Stimulated activated CD8-positive, alpha-beta memory T cell treated with anti-CD3 and anti-CD28 coated beads, Interleukin-7, amount 100 ng/mL, for 48 hours (primary cell): ENCODE measurements around the gene KCNJ15.

Source experiments
- DNase-seq, 2 donors: peaks; one replicate each; pipeline ENCODE4 v3.0.0-alpha.2; 2020; ENCODE audit warnings: low read depth in 1 of 2; ENCODE audit errors: extremely low read depth in 1 of 2

Gene KCNJ15

DNA sequence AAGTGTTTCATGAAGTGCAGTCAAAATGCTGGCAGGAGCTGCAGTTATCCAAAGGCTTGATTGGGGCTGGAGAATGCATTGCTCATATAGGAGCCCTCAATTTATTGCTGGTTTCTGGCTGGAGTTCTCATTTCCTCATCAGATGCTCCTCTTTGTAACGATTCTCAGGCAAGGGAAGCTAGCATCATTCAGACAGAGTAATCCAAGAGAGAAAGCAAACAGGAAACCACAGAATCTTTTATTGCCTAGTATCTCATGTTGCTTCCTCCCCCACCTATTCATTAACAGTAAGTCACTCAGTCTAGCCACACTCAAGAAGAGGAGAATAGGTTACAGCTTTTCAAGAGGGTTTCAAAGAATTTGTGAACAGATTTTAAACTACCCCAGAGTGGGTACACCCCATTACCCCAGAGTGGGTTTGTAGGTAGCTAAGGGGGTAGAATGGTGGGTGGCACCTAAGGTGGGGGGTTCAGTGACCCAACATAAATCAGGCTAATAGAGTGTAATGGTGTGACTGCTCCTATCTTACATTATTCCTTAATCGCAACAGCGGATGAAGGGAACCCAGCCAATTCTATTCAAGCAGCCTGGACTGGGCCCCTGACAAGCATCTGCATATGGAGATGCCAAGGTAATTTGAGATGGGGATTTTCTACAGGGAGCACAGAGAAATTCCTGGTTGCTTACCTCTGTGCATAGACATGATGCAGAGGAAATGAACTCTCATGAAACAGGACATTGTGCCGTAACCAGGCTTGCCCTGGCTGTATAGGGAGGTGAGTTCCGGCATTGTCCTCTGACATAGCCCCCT lies 67.1 kb downstream of the KCNJ15 start:
- no peak for DNase-seq

DNA sequence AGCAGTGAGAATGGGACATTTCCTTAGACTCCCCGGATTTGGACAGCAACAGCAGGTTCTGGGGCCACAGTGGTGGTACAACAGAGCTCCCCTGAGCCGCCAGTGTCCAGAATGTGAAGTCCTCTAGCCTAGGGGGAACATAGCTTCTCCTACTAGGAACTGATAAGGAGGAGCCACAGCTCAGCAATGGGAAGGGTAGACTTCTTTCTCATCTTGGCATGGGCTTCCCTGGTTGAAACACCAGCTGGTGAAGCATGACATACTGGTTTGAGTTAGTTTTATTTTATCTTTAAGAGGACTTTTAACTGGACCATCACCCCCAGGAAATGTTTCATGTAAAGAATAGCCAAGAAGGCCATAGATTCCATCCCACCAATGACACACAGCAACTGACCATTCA lies 68.4 kb downstream of the KCNJ15 start:
- no peak for DNase-seq

DNA sequence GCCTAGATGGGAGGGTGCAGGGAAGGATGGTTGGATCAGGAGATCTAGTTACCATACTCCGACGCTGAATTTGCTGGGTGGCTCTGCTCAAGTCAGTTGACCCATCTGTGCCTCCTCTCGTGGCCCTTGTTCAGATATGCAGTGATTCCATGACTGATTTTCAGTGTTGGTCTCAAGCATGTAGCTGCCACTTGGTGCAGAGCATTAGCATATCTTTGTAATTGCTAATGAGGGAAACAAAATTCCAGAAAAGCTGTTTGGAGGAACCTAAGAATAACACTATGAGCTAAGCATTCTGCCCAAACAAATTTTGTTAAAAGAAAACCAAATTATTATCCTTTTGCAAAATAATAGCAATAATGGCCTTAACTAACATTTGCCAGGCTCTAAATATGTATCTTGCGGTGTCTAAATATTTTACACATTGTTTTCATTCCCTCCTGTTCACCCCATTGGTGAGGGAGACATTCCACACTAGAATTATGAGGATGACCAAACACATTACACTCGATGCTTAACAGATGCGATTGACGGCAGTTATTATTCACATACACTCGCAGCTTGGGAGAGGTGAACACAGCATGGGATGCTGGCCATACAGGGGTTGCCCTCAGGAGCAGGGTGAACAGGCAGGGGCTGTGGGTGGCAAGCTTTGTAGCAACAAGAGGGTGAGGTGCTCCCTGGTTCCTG lies 69.1 kb downstream of the KCNJ15 start:
- no peak for DNase-seq

DNA sequence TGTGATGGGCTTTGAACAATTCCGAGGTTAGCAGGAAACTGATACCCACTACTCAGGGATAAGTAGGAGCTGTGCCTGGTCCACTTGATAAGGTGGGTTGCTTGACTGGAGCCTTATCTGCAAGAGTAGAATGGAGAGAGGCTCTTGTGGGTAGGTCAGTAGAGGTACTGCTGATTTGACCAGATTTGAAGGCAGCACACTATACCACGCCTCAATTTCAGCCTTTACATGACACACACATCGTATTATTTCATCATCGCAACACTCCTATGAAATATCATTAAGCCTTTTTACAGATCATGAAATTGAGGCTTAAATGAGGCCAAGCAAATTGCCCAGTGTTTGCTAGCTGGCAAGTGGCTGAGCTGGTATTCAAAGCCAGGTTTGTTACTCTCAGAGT lies 69.6 kb downstream of the KCNJ15 start:
- no peak for DNase-seq

DNA sequence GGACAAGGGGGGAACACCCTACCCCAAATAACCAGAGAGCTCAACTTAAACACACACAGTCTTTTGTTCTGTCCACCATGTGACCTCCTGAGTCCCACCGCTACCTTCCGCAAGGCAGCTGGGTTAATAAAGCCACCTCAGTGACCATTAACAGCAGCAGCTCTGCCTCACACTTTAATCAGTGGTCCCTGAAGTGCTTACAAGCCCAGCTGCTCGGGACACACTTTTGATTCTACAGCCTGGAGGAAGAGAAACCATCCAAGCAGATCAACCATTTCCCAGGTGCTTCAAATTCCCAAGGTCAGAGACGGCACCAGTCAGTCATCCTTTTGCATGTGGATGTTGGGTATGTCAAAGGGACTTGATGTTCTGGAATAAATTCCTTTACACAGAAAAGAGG lies 70.1 kb downstream of the KCNJ15 start:
- no peak for DNase-seq

DNA sequence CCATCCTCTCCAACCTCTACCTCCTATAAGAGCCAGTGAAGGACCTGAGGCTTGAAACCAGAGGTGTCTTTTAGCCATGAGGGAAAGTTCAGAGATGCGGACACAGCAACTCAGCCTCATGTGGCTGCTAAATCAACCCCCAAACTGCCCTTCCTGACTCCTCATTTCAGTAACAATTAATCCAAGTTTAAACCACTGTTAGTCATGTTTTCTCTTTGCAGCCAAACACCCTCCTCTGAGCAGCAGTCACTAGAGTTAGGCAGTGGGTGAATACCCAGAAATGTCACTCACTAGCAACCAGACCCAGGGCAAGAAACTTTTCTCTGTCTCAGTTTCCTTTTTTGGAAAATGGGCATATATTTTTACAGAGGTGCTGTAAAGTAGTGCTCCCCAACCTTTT lies 71.2 kb downstream of the KCNJ15 start:
- no peak for DNase-seq

- no peak for DNase-seq
These were observed 72.4 kb downstream of the KCNJ15 start for GRCh38 chr21:38329162-38329561.

- DNase-seq, result no peak
These were observed 73.9 kb downstream of the KCNJ15 start for GRCh38 chr21:38330666-38331065.

DNA sequence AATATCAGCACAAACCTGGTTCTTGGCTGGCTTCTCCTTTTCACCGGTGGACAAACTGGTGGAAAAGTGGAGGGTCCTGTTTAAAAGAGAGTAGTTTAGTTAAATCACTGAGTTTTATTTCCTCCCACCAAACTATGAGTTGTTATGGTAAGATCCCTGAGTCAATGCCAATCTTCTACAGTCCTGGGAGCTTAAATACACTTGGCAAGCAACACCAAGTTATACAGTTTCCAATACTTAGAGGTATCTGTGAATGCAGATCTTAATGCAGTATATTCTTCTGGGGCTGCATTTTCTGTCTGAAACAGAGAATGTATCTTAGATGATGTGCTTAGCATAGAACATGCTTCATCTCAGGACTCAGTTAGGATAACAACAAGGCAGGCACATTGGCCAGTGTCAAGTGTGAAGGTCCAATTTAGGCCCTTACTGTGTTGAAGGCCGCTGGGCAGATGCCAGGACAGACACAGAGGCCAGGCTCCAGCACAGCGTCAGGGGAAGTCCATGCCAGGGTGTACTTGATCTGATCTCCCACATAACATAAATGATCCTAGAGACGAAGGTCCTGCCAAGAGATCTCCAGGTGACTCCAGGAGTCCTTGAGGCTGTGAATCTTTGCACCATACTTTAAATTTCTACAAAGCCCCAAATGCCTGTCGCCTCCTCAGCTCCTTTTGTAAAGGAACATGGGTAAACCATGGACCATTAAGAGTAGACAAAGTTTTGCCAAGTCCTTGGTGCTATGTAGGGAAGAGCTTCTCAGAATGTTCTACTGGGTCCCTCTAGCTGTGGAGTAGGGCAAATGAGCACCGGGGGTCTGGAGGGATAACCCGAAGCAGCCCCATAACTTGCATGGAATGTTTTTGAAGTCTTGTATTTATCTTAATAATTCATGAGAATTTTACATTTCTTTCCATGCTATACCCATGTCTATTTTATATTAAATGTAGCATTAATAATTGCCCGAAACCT lies 76.8 kb downstream of the KCNJ15 start:
- DNase-seq, result no peak

DNA sequence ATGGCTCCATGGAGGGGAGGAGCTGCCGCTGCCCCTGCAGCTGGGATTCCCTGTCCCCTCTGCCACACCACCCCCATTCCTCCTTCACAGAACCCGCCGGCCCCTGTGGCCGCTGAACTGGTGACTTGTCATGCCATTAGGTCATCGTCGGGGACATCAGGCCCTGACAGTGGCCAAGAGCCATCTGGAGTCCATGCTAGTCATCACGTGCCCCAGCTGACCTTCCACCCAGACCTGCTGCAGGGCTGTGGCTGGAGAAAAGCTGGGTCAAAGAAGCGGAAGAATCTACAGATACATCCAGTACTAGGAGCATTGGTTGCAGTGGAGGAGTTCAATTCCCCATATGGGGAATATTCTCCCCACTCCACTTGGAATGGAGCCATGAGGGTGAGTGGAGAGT lies 78.1 kb downstream of the KCNJ15 start:
- no peak for DNase-seq

GRCh38 chr21:38337793-38338192 lies 81.0 kb downstream of the KCNJ15 start:
- DNase-seq, result no peak

- DNase-seq, result no peak
These were observed 83.3 kb downstream of the KCNJ15 start for GRCh38 chr21:38340131-38340530.

- no peak for DNase-seq
These were observed 84.8 kb downstream of the KCNJ15 start for GRCh38 chr21:38341546-38342012.

GRCh38 chr21:38342739-38343138 lies 85.9 kb downstream of the KCNJ15 start:
- DNase-seq, result no peak

DNA sequence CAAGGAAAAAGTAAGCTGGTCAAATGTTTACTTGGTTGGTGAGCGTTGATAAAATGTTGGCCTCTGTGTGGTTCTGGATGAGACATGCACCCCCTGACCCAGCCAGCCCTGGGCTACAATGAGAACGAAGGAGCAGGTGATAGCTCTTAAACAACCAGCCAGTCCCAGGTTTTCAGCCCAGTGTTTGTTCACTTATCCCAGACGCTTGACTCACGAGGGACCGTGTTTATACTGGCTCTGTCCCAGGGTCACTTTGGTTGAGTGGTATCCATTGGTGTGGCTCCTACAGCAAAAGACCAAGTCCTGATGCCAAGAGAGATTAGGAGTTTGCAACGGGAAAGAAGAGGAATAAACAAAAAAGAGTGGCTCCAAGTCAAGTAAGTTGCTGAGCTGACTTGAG lies 86.9 kb downstream of the KCNJ15 start:
- DNase-seq, result no peak

- no peak for DNase-seq
These were observed 89.5 kb downstream of the KCNJ15 start for GRCh38 chr21:38346286-38346685.

DNA sequence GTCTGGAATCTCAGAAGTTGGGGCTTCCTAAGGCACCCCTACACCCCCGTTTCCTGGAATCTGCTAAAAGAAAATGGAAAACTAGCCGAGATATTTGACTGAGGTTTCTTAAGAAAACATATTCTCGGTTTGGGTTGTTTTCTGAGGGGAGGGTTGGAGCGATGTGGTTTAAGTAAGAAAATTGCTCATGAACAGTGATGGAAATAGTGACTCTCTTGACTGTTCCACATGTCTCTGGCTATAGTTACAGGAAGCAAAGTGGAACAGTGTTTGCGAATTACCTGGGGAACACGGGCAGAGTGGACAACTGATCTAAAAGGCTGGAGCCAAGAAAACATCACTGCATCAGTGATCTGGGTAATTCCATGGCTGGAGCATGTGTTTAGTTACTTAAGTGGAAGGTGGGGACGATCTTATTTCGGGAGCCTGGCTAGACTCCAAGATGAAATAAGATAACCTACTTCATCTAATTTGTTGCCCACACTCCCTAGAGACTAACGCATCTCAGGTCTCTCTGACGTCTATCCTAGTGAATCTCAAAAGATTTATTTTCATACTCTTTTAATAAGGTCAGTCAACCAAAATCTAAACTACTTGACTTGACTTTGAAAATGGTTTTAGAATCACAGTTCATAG lies 92.4 kb downstream of the KCNJ15 start:
- DNase-seq, result no peak

- DNase-seq, result no peak
These were observed 93.2 kb downstream of the KCNJ15 start for GRCh38 chr21:38349977-38350376.

GRCh38 chr21:38350684-38351083 lies 93.9 kb downstream of the KCNJ15 start:
- DNase-seq, result no peak

DNA sequence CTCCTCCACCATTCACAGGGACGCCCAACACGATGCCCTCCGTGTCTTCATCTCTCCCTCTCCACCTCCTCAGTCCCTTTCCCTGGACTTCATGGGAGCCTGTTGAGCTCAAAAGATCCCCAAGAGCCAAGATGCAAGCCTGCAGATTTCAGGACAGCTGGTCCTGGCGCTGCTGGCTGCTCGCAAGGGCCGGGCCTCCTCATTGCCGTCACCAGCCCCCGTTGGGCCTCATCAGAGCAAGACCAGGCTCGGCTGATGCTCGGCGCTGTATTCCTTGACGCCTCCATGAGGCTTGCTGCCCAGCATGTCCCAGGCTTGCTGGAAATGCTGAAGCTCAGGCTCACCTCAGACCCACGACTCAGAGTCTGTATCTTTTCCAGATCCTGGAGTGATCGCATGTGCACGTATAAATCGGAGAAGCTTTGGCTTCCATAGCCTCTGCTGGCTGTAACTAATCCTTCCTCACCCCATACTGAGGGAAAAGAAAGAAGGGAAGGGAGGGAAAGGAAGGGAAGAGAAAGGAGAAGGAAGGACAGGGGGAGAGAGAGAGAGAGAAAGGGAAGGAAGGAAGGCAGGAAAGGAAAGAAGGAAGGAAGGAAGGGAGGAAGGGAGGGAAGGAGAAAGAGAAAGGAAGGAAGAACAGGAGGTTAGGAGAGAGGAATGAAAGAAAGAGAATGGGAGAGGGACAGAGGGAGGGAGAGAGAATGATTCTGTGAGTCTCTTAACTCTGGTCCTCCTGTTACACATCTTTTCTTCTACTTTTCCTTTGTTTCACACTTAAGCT lies 94.6 kb downstream of the KCNJ15 start:
- DNase-seq, result no peak
